ENCODE data around the gene MAPKAPK3.

Gene MAPKAPK3

GRCh38 chr3:50609071-50609762 lies 7.7 kb upstream of the MAPKAPK3 start:
- no peak for DNase-seq

GRCh38 chr3:50609763-50610085 lies 7.2 kb upstream of the MAPKAPK3 start:
- no peak for DNase-seq

GRCh38 chr3:50610181-50610971 lies 6.6 kb upstream of the MAPKAPK3 start:
- peak; percentile 55 for DNase-seq

- no peak for DNase-seq
Observed at GRCh38 chr3:50610992-50611463, 5.9 kb upstream of the MAPKAPK3 start.

GRCh38 chr3:50611464-50612233 lies 5.3 kb upstream of the MAPKAPK3 start, which contains the start of gene CISH:
Gene CISH, minus strand, starts transcription at chr3:50611774. Its CDS starts 124 bp downstream, at chr3:50611650.
- DNase-seq = peak; percentile 95

GRCh38 chr3:50612234-50612882 lies 4.6 kb upstream of the MAPKAPK3 start:
- no peak for DNase-seq

- DNase-seq = no peak
Observed at GRCh38 chr3:50612970-50613846, 3.7 kb upstream of the MAPKAPK3 start.

- no peak for DNase-seq
Observed at GRCh38 chr3:50615190-50615589, 1.8 kb upstream of the MAPKAPK3 start.

- peak; percentile 75 for DNase-seq
Observed at GRCh38 chr3:50616003-50616769, 765 bp upstream of the MAPKAPK3 start.

GRCh38 chr3:50616770-50617095 lies 218 bp upstream of the MAPKAPK3 start:
- DNase-seq = peak; percentile 95

- no peak for DNase-seq
Observed at GRCh38 chr3:50617911-50618481, 1.0 kb downstream of the MAPKAPK3 start.

GRCh38 chr3:50620420-50620819 lies 3.5 kb downstream of the MAPKAPK3 start:
- DNase-seq = no peak

GRCh38 chr3:50620820-50621219 lies 3.9 kb downstream of the MAPKAPK3 start:
- DNase-seq = no peak

- DNase-seq = no peak
Observed at GRCh38 chr3:50622881-50623280, 5.9 kb downstream of the MAPKAPK3 start.

- DNase-seq = no peak
Observed at GRCh38 chr3:50623840-50624474, 7.0 kb downstream of the MAPKAPK3 start.

- no peak for DNase-seq
Observed at GRCh38 chr3:50624634-50625033, 7.7 kb downstream of the MAPKAPK3 start.

GRCh38 chr3:50625231-50626182 lies 8.6 kb downstream of the MAPKAPK3 start:
- DNase-seq = no peak

- DNase-seq = no peak
Observed at GRCh38 chr3:50626401-50626800, 9.4 kb downstream of the MAPKAPK3 start.

GRCh38 chr3:50627407-50628051 lies 10.6 kb downstream of the MAPKAPK3 start:
- no peak for DNase-seq

All from activated effector memory CD4-positive, alpha-beta T cell treated with Interleukin-2 at 50 U/mL for 16 hours (primary cell).